ENCODE results near the gene MYLK. TPM values are rescaled to one million over a fixed set of nuclear protein-coding genes. Genes with fewer than 3 reads are reported as not detected.

MYLK gene
- total RNA-seq, 1 experiment from 2014 or later, result 23.0 TPM

DNA sequence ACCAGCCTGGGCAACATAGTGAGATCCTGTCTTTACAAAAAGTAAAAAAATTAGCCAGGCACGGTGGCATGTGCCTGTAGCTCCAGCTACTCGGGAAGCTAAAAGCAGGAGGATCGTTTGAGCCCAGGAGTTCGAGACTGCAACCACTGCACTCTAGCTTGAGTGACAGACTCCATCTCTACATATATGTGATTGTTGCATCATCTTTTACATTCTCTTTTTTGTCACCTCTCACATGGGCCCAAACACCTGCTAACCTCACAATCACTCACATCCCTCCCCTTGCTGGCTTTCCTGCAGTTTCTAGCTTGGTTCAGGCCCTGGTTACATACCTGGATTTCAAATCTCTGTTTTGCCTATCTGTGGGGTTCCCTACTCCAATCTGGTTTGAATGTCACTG is 19.4 kb downstream of the MYLK start:
- peaks cover 11% of the 10 kb centered on the region for H3K9me3 Mint-ChIP-seq (ENCODE audit: unreplicated experiment)
- H3K27ac Mint-ChIP-seq (ENCODE audit: unreplicated experiment), result peak overlapping the region; percentile 57
- POLR2A ChIA-PET, result no interaction called here
- no TSS peak for BruUV-seq (replicated peaks)
- H3K9me3 ChIP-seq, result peaks cover 5% of the 10 kb centered on the region; the same call in 1 of the 2 replicates
- TF ChIP-seq CTCF (IDR thresholded peaks at IDR 0.05; ENCODE audit: insufficient read depth in 1 of 2, low read depth in 1 of 2, low read length in 1 of 2, severe bottlenecking in 1 of 2, unreplicated experiment in 1 of 2), result no peak
- H3K4me3 ChIP-seq (ENCODE audit: low read depth, low read length), result no peak overlapping the region
- no peaks in the 10 kb centered on the region for H3K27me3 ChIP-seq (replicated peaks; ENCODE audit: control insufficient read depth, insufficient read depth, low read length)
- no peaks in the 10 kb centered on the region for H3K27me3 Mint-ChIP-seq (ENCODE audit: insufficient read depth, unreplicated experiment)
- H3K4me1 ChIP-seq, result no peaks in the 10 kb centered on the region
- DNase-seq, result no peak
- intact Hi-C loops (cut with micrococcal nuclease; ENCODE audit: unreplicated experiment), result no loop called here
- H3K36me3 Mint-ChIP-seq (ENCODE audit: insufficient read depth, unreplicated experiment), result no peaks in the 10 kb centered on the region
- no peaks in the 10 kb centered on the region for H3K4me1 Mint-ChIP-seq (ENCODE audit: low read depth, unreplicated experiment)
- CTCF ChIA-PET, result interaction anchor here (0.6 kb wide), 1 partner anchor 141 kb away, joined by 3 read pairs; no protein-coding TSS in a partner anchor
- no peaks in the 10 kb centered on the region for H3K36me3 ChIP-seq (ENCODE audit: control insufficient read depth, insufficient read depth, low read length)
- no peak overlapping the region for H3K4me3 Mint-ChIP-seq (ENCODE audit: unreplicated experiment)

GRCh38 chr3:123862152-123862551 is 22.0 kb downstream of the MYLK start:
- H3K27me3 ChIP-seq (replicated peaks; ENCODE audit: control insufficient read depth, insufficient read depth, low read length), result no peaks in the 10 kb centered on the region
- no peak for TF ChIP-seq CTCF (IDR thresholded peaks at IDR 0.05; ENCODE audit: insufficient read depth in 1 of 2, low read depth in 1 of 2, low read length in 1 of 2, severe bottlenecking in 1 of 2, unreplicated experiment in 1 of 2)
- H3K4me3 ChIP-seq (ENCODE audit: low read depth, low read length), result no peak overlapping the region
- peaks cover 11% of the 10 kb centered on the region for H3K9me3 Mint-ChIP-seq (ENCODE audit: unreplicated experiment)
- peaks cover 5% of the 10 kb centered on the region; the same call in 1 of the 2 replicates for H3K9me3 ChIP-seq
- H3K4me3 Mint-ChIP-seq (ENCODE audit: unreplicated experiment), result no peak overlapping the region
- no peak for DNase-seq
- no TSS peak for BruUV-seq (replicated peaks)
- H3K36me3 Mint-ChIP-seq (ENCODE audit: insufficient read depth, unreplicated experiment), result no peaks in the 10 kb centered on the region
- ChIA-PET POLR2A (no interaction called here), CTCF (interaction anchor here (1.3 kb wide), 1 partner anchor 21 kb away, joined by 6 read pairs; no protein-coding TSS in a partner anchor)
- H3K27me3 Mint-ChIP-seq (ENCODE audit: insufficient read depth, unreplicated experiment), result no peaks in the 10 kb centered on the region
- intact Hi-C loops (cut with micrococcal nuclease; ENCODE audit: unreplicated experiment), result no loop called here
- no peak overlapping the region for H3K27ac Mint-ChIP-seq (ENCODE audit: unreplicated experiment)
- H3K36me3 ChIP-seq (ENCODE audit: control insufficient read depth, insufficient read depth, low read length), result no peaks in the 10 kb centered on the region
- peaks cover 15% of the 10 kb centered on the region for H3K4me1 ChIP-seq
- peaks cover 7% of the 10 kb centered on the region for H3K4me1 Mint-ChIP-seq (ENCODE audit: low read depth, unreplicated experiment)

- BruUV-seq (replicated peaks), result no TSS peak
- peaks cover 7% of the 10 kb centered on the region for H3K4me1 Mint-ChIP-seq (ENCODE audit: low read depth, unreplicated experiment)
- intact Hi-C loops (cut with micrococcal nuclease; ENCODE audit: unreplicated experiment), result no loop called here
- no peak overlapping the region for H3K27ac Mint-ChIP-seq (ENCODE audit: unreplicated experiment)
- Histone ChIP-seq H3K4me1 (peaks cover 15% of the 10 kb centered on the region), H3K9me3 (peaks cover 5% of the 10 kb centered on the region; the same call in 1 of the 2 replicates), H3K4me3 (ENCODE audit: low read depth, low read length) (no peak overlapping the region), H3K27me3 (replicated peaks; ENCODE audit: control insufficient read depth, insufficient read depth, low read length) (no peaks in the 10 kb centered on the region), H3K36me3 (ENCODE audit: control insufficient read depth, insufficient read depth, low read length) (no peaks in the 10 kb centered on the region)
- H3K36me3 Mint-ChIP-seq (ENCODE audit: insufficient read depth, unreplicated experiment), result no peaks in the 10 kb centered on the region
- POLR2A ChIA-PET, result no interaction called here
- CTCF ChIA-PET, result interaction anchor here (1.0 to 1.3 kb wide), 2 partner anchors 22 to 42 kb away, joined by 3 to 6 read pairs; no protein-coding TSS in a partner anchor
- no peaks in the 10 kb centered on the region for H3K27me3 Mint-ChIP-seq (ENCODE audit: insufficient read depth, unreplicated experiment)
- TF ChIP-seq CTCF (IDR thresholded peaks at IDR 0.05; ENCODE audit: insufficient read depth in 1 of 2, low read depth in 1 of 2, low read length in 1 of 2, severe bottlenecking in 1 of 2, unreplicated experiment in 1 of 2), result no peak
- H3K4me3 Mint-ChIP-seq (ENCODE audit: unreplicated experiment), result no peak overlapping the region
- no peak for DNase-seq
- H3K9me3 Mint-ChIP-seq (ENCODE audit: unreplicated experiment), result peaks cover 11% of the 10 kb centered on the region
Observed at GRCh38 chr3:123861081-123861836, 22.9 kb downstream of the MYLK start.

All from Caco-2 (cell line).